NT2/D1 (cell line): ENCODE results near the gene NLRP3.

Experiments
- DNase-seq: peaks from one replicate; pipeline ENCODE4 v3.0.0-alpha.2; 2011; ENCODE audit warnings: low read depth, low spot score
- H3K27me3 ChIP-seq: 2 replicates; pipeline ENCODE4 v1.6.0; 2011; ENCODE audit warnings: mild to moderate bottlenecking; ENCODE audit not compliant: insufficient read length, insufficient read depth
- H3K36me3 ChIP-seq: 2 replicates; pipeline ENCODE4 v1.6.1; 2011; ENCODE audit warnings: mild to moderate bottlenecking, low read length, mixed read lengths; ENCODE audit not compliant: insufficient read depth, insufficient read length
- H3K4me1 ChIP-seq: 2 replicates; pipeline ENCODE4 v1.5.1; 2011; ENCODE audit not compliant: insufficient read depth, insufficient read length
- H3K4me3 ChIP-seq: 2 replicates; pipeline ENCODE4 v1.5.1; 2011; ENCODE audit warnings: low read depth; ENCODE audit not compliant: insufficient read length
- H3K9ac ChIP-seq: 2 replicates; pipeline ENCODE4 v1.6.0; 2011; ENCODE audit warnings: low read depth; ENCODE audit not compliant: insufficient read length
- H3K9me3 ChIP-seq: 2 replicates; pipeline ENCODE4 v1.5.1; 2011; ENCODE audit warnings: mild to moderate bottlenecking, low read length; ENCODE audit not compliant: insufficient read depth
- SUZ12 ChIP-seq: IDR thresholded peaks from 2 replicates; pipeline ENCODE4 v1.6.1; 2011; ENCODE audit not compliant: insufficient read length, insufficient read depth; ENCODE audit errors: extremely low read depth
- YY1 ChIP-seq: IDR thresholded peaks from 2 replicates; pipeline ENCODE4 v1.6.1; 2011; ENCODE audit not compliant: insufficient read length, insufficient read depth
- ZNF274 ChIP-seq: IDR thresholded peaks from 2 replicates; pipeline ENCODE4 v1.6.1; 2011; ENCODE audit warnings: mild to moderate bottlenecking, low read depth, low read length

Gene NLRP3

DNA sequence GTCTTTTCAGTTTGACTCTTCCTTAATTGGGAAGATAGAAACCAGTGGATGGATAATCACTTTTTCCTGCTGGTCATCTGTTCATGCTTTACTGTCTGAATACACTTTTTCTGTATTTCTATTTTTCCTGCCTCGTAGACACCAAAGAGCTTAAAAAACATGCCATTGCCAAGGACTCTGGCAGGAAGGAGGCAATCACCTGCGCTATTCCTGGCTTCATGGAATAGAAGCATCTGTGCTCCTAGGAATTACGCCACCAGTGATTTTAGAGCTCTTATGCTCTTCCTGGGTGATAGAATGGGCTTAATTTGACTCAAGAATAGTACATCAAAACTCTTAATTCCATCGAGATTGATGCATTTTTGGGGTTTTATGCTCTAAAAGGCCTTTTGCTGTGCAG is 26.2 kb downstream of the NLRP3 start:
- H3K27me3 ChIP-seq = no peaks in the 10 kb centered on the region
- peaks cover 4% of the 10 kb centered on the region; the same call in 1 of the 2 replicates for H3K9me3 ChIP-seq
- no peak for DNase-seq
- no peak overlapping the region for H3K4me3 ChIP-seq
- no peaks in the 10 kb centered on the region for H3K36me3 ChIP-seq
- TF ChIP-seq YY1 (no peak), ZNF274 (no peak), SUZ12 (no peak)
- H3K9ac ChIP-seq = no peak overlapping the region
- H3K4me1 ChIP-seq = peaks cover 2% of the 10 kb centered on the region

DNA sequence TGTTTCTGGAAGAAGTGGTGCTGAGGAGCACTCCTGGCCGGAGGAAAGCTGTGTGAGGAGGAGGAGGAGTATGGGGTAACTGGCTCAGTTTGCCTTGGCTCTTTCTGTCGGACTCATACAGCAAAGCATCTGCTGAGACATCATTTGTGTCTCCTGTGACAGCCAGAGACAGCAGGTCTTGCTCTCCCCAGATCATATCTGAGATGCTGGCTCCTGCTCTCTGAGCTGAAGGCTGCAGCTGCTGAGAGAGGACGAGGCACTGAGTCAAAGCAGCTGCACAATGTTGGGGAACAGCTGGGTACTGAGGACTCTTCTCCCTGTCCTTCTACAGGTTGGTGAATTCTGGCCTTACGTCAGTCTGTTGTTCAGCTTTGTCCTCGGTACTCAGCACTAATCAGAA is 27.7 kb downstream of the NLRP3 start:
- Histone ChIP-seq H3K9me3 (peaks cover 4% of the 10 kb centered on the region; the same call in 1 of the 2 replicates), H3K4me3 (no peak overlapping the region), H3K27me3 (no peaks in the 10 kb centered on the region), H3K9ac (no peak overlapping the region), H3K36me3 (no peaks in the 10 kb centered on the region), H3K4me1 (peaks cover 2% of the 10 kb centered on the region)
- no peak for TF ChIP-seq YY1
- TF ChIP-seq SUZ12 = no peak
- TF ChIP-seq ZNF274 = no peak
- DNase-seq = no peak

DNA sequence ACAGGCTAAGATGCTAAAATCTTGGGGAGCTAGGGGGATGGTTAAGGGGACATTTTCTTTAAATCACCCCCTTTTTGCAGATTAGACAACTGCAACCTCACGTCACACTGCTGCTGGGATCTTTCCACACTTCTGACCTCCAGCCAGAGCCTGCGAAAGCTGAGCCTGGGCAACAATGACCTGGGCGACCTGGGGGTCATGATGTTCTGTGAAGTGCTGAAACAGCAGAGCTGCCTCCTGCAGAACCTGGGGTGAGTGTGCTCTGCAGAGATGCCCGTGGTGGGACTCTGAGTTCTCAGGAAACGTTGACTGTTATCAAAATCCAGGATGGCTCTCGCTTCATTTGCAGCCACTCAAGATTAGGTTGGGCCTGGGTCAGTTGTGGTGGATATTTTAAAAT is 28.6 kb downstream of the NLRP3 start:
- no peak overlapping the region for H3K4me3 ChIP-seq
- TF ChIP-seq SUZ12 (no peak), YY1 (no peak), ZNF274 (no peak)

DNA sequence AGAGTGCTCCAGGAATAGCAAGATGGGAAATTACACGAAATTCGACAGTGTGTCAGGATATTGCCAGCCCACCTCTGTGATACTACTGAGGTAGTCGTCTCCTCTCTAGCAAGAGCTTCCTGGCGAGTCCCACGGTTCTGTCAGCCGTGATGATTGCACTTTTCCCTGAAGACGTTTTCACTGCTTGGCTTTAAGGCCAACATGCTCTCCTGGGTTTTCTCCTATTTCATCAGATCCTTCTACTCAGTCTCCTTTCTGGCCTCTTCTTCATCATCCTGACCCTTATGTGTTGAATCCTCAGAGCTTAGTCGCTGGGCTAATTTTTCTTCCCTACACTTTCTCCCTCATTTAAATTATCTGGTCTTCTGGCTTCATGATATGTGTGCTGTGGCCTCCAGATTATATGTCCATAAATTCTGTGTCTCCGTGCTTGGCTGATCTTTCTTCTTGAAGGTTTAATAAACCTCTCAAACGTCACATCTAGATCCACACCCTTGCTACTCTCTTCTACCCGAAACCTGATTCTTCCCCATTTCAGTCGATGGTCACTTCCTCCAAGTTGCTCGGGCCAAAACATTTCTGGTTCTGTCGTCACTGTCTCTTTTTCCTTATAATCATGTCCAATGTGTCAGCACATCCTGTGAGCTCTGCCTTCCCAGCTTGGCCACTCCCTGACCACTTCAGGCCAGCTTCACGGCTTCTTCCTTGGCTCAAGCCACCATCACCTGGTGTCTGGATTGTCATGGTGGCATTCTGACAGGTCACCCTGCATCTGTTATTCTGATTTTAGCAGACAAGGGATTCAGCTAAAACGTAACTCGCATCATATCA is 29.8 kb downstream of the NLRP3 start:
- Histone ChIP-seq H3K9me3 (no peaks in the 10 kb centered on the region), H3K4me1 (peaks cover 2% of the 10 kb centered on the region), H3K27me3 (no peaks in the 10 kb centered on the region), H3K4me3 (no peak overlapping the region), H3K36me3 (no peaks in the 10 kb centered on the region), H3K9ac (no peak overlapping the region)
- no peak for DNase-seq
- TF ChIP-seq YY1 = no peak
- TF ChIP-seq SUZ12 = no peak
- TF ChIP-seq ZNF274 = no peak

More for the DNA sequence above, 28.6 kb downstream of the NLRP3 start:
- peaks cover 4% of the 10 kb centered on the region; the same call in 1 of the 2 replicates for H3K9me3 ChIP-seq
- peaks cover 2% of the 10 kb centered on the region for H3K4me1 ChIP-seq
- H3K27me3 ChIP-seq = no peaks in the 10 kb centered on the region
- no peaks in the 10 kb centered on the region for H3K36me3 ChIP-seq
- H3K9ac ChIP-seq = no peak overlapping the region
- no peak for DNase-seq

DNA sequence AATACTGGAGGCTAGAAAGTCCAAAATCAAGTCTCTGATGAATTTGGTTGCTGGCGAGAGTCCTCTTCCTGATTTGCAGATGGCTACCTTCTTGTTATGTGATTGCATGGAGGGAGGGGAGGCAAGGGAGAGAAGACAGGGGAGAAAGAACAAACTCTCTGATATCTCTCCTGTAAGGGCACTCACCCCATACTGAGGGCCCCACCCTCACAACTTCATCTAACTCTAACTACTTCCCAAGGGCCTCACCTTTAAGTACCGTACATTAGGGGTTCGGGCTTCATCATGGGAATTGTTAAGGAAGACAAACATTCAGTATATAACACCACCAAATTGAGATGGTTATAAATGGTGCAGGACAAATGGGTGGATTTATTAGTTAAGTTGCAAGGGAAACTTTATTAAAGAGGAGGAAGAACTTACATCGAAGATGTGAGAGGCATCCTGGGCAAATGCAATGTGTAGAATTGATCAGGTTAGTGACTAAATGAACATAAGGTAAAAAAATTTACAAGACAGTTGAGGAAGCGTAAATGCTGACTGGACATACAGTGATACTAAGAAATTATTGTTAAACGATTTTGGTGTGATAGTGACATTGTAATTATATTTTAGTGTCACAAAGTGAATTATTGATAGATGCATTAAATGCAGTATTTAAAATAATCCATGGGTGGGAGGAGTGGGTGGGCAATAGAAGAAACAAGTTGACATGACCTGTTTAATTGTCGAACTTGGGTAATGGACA is 31.4 kb downstream of the NLRP3 start:
- Histone ChIP-seq H3K9me3 (no peaks in the 10 kb centered on the region), H3K36me3 (no peaks in the 10 kb centered on the region), H3K27me3 (no peaks in the 10 kb centered on the region), H3K4me3 (peak overlapping the region; percentile 48), H3K9ac (no peak overlapping the region), H3K4me1 (peaks cover 2% of the 10 kb centered on the region)
- TF ChIP-seq ZNF274 (no peak), SUZ12 (no peak), YY1 (no peak)
- DNase-seq = no peak

DNA sequence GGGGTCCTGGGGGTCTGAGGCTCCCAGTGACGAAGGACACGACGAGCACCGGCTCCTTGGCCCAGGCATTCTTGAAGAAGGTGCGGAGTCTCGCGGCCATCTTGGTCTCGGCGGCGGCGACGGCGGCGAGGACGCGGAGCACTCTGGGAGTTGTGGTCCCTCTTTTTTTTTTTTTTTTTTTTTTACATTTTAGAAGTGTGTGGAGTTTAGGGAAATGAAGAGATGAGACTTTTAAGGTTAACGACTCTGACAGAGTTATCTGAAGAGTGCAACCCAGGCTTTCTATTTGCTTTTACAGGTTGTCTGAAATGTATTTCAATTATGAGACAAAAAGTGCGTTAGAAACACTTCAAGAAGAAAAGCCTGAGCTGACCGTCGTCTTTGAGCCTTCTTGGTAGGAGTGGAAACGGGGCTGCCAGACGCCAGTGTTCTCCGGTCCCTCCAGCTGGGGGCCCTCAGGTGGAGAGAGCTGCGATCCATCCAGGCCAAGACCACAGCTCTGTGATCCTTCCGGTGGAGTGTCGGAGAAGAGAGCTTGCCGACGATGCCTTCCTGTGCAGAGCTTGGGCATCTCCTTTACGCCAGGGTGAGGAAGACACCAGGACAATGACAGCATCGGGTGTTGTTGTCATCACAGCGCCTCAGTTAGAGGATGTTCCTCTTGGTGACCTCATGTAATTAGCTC is 32.3 kb downstream of the NLRP3 start:
- Histone ChIP-seq H3K4me3 (peak overlapping the region; percentile 48), H3K36me3 (no peaks in the 10 kb centered on the region), H3K27me3 (no peaks in the 10 kb centered on the region), H3K4me1 (peaks cover 2% of the 10 kb centered on the region), H3K9ac (peak overlapping the region; percentile 68), H3K9me3 (no peaks in the 10 kb centered on the region)
- TF ChIP-seq YY1 = peak; percentile 86
- TF ChIP-seq ZNF274 = no peak
- no peak for TF ChIP-seq SUZ12
- peak; percentile 66 for DNase-seq
